HG03196 (cell line): ENCODE data around the gene MOAP1.
"Not testable (repeated sequence)": the region's sequence is repeated elsewhere in the genome, so short reads cannot be mapped to it uniquely, and the experiment has no call there.

Experiments
- ATAC-seq: cut with Tn5 transposase; IDR thresholded peaks from one replicate; pipeline ENCODE4 v1.9.1; 2021; ENCODE audit not compliant: unreplicated experiment

The MOAP1 gene, protein sequence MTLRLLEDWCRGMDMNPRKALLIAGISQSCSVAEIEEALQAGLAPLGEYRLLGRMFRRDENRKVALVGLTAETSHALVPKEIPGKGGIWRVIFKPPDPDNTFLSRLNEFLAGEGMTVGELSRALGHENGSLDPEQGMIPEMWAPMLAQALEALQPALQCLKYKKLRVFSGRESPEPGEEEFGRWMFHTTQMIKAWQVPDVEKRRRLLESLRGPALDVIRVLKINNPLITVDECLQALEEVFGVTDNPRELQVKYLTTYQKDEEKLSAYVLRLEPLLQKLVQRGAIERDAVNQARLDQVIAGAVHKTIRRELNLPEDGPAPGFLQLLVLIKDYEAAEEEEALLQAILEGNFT

DNA sequence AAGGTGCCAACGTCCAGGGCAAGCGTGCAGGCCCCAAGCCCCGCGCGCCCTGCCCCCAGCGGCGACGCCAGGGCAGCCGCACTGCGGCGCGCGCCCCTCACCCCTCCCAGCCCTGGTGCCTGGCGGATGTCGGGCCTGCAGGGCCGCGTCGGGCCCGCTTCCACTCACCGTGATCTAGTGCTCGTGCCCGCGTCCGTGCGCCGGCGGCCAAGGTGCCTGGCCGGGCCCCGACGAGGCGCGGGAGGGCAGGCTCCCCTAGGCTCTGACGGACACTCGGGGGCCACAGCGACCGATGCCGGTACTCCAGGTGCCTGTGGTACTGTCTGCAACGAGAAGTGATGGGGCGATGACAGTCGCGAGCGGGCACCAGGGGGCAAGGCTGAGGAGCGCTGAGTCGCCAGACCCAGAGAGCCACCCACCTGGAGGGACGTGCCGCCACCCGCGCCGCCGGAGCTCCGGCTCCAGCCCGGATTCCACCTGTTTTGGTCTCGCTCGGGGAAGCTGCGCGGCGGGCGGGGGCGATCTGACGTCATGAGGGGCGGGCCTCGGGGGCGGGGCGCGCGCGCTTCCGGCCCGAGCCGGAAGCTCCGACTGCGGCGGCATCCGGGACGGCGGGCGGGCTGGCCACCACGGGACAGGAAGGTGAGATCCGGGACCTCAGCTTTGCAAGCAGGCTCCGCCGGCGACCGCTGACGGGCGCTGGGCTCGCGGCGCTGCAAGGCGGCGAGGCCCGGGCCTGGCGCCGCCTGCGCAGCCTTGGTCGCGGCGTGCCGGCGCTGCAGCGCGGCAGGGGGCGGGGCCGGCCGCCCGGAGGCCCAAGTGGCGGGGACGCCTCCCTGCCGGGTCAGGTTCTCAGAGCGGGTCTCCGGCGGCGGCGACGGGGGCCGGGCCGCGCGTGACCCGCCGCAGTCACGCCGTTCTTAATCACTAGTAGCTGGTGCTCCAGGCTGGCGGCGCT is at the start of gene MOAP1, which contains the start of gene LYSET:
Gene MOAP1 (minus strand): TSS at position 507 of the 958 bp plus-strand sequence. CDS start 655 bp downstream, outside the sequence.
Gene LYSET (plus strand): TSS at position 927 of the 958 bp plus-strand sequence. CDS start 89 bp downstream, outside the sequence.
- ATAC-seq, result peak; percentile 78

DNA sequence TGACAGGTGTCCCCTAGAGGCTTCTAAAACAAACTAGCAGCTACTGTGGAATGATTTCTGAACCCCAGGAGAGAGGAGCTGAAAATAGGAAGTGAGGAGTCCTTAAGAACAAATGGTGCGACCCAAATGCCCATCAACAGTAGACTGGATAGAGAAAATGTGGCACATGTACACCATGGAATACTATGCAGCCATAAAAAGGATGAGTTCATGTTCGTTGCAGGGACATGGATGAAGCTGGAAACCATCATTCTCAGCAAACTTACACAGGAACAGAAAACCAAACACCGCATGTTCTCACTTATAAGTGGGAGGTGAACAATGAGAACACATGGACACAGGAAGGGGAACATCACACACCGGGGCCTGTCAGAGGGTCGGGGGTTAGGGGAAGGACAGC is 48.4 kb upstream of the MOAP1 start:
- ATAC-seq, result not testable (repeated sequence)

DNA sequence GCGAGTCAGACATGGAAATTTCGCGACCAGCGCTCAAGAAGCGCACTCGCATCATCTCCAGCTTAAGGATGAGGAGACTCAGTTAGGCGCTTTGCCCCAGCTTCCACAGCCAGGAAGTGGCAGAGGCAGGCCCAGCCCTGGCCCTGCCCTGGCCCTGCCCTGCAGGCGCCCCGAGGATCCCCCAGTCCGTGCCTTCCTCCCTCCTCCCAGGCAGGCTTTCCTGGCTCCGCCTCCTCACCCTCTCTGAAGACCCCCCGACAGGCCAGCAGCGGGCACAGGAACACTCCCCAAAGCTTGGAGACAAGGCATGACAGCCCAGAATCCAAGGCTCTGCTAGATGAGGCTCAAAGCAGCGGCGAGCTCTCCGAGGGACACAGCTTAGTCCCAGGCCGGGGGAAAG is 47.5 kb upstream of the MOAP1 start:
- no peak for ATAC-seq

DNA sequence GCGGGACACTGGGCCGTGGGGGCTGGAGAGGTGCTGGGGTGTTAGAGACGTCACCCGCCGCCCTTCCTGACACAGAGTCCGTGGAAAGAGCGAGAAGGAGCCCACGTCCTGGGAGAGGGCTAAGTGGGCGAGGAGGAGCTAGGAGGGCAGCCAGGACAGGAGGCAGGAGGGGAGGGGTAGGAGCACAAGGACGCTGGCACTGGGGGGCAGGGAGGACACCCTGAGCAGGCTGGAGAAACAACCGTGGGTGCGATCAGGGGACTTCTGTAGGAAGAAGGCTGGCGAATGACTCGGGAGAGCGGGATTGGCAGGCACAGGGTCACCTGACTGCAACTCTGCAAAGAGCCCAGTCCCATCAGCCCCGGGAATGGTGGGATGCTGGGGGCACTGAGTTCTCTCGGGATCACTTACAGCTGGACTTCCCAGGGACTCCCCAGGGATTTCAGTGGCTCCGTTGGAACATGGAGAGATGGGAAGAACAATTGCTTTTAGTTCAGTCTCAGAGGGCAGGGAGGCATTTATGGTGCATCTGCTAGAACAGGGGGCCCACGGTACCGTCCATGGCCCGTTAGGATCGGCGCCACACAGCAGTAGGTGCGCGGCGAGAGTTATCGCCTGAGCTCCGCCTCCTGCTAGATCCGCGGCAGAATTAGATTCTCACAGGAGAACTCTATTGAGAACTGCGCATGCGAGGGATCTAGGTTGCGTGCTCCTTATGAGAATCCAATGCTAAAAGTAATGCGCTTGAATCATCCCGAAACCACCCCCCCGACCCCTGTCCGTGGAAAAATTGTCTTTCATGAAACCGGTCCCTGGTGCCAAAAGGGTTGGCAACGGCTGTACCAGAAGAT is 46.7 kb upstream of the MOAP1 start:
- no peak for ATAC-seq

DNA sequence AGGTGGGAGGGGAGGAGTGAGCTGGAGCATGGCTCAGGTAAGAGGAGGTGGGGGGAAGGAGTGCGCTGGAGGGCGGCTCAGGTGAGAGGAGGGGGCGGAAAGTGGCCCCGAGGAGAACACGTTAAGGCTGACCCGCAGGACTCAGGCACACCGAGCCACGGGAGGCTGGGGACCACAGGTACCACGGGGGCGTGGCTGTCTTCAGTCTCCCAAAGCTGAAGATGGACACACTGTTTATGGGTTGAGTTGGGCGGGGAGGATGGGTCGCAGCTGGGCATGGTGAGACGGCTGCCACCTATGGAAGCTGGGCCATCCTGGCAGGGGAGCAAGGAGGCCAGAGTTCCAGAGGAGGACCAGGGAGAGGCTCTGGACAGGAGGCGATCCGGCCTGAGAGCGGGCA is 45.8 kb upstream of the MOAP1 start:
- no peak for ATAC-seq

DNA sequence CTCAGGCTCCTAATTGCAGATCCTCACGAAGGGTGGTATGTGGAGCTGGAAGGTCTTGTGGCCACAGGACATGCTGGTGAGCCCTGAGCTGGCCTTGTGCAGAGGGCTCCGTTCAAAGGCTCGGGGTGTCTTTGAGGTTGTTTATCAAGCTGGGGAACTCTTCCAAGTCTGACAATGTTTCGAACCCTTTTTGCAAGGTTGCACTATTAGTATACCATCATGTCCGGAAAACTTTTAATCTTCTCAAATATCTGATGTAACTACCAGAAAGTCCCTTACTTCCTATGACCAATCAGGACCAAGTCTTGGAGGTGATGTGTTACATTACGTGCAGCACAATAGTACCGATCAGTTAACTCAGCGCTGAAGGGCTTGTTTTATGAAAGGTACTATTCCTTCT is 43.9 kb upstream of the MOAP1 start:
- no peak for ATAC-seq

DNA sequence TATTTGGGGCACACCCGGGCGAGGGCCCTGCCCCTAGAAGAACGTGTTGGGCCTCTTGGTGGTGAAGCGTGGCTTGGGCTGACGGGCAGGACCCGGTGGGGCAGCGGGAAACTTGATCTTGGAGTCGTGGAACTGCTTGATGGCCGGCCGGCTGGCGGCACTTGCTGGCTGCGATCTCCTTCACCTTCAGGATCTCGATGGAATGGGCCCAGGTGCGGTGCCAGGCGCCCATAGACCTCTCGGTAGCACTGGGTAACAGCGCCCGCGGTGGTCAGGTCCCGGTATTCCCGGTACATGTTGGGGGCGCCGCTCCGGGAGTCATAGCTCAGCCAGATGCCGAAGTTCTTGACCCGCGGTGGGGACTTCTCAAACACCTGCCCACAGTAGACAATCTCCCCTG is 38.9 kb upstream of the MOAP1 start:
- ATAC-seq, result no peak

DNA sequence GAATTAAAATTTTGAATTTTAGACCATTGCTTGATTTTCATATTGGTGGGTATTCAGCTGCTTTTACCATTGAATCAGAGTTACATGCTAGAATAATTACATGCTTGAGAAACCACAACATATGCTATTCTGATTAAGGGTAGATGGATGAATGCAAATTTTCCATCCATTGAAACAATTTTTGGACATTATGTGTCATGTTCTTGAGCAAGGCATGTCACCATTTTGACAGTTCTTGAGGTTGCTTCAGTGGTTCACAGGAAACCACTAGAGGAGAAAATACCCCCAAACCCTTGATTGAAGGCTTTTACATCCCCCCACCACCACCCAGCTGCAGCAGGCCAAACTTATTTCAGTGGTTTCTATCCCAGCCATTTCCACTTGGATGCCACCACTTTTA is 35.8 kb upstream of the MOAP1 start:
- ATAC-seq, result no peak

DNA sequence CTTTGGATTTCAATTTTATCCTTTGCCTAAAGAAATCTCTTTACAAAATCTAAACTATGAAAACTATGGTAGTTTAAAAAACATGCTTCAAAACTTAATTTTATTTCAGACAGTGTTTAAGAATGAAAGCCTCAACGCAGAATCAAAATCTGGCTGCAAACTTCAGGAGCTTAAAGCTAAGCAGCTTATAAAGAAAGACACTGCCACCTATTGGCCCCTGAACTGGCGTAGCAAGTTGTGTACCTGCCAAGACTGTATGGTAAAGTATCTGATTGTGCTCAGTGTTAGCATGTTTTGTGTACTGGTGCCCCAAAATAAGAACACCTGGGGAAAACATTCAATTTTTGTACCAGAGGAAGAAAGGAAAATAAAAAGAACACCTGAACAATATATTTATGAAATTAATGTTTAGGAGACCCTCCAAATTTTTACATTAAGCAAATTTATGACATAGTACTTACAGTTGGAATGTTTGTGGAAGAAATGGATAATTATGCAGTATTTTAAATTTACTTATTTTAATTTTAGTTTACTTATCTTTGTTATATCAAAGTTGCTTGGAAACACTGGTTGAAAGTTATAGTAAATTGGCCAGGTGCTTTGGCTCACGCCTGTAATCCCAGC is 34.5 kb upstream of the MOAP1 start:
- ATAC-seq, result no peak

DNA sequence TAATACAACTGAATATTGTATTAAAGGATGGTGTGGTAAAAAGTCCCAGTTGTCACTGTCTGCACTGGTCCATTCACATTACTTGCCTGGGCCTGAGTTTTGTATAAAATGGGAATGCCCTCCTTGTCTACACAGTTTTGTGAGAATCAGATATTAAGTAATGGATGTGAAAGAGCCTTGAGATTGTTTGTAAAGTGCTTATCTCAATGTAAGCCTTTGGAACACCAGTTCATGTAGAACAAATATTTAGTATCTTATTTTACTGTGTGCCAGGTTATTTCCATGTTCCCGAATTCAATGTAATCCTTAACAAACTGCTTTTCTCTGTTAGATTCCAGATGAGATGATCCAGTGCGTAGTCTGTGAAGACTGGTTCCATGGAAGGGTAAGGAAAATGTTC is 29.9 kb upstream of the MOAP1 start:
- no peak for ATAC-seq

DNA sequence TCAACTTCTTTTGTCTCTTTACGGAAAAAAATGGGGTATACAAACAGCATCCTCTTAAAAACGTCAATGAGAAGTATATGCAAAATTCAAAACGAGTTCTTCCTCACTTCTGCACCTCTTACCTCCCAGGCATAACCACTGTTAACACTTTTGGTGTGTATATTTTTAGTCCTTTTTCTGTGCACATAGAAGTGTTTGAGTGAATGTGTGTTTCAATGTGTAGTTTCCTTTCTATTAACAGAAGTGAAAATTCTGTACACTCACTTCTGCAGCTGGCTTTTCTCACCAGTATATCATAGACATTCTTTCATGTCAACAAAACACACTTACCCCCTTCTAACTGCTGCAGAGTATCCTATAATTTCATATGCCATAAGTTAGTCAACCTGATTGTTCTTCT is 27.7 kb upstream of the MOAP1 start:
- peak; percentile 47 for ATAC-seq

DNA sequence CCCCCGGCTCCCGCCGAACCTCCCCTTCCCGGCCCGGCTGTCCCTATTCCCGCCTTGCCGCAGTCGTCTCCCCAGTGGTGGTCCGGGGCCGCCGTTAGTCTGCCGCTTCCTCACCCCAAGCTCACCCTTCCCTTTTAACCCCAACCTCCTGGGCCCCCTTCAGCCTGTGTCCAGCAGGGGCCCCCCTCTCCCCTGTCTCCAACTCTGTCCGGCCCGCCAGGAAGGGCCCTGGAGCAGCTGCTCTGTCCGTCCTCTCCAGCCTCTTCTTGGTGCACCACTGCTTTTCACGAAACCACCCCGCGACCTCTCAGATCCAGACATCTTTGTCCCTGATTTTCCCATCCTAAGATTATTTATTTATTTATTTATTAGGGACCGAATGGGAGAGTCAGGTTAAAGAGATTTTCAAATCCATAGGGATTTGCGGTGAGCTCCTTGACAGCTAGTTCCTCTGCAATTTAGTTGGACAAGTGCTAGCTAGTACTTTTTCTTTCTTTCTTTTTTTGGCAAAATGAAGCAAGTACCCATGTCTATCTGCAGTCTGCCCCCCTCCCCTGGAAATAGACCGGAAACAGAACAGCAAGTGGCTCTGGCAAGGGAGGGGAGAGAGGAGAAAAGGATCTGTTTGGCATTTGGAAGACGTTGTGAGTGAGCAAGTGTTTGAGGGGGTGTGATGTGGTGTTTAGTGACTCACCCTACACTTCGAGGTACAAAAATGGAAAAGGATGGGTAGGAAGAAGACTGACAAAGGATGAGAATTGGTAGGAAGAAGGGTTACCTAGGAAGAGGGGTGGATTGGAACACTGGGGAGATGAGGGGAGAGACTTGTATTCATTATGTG is 23.0 kb upstream of the MOAP1 start:
- peak; percentile 47 for ATAC-seq

DNA sequence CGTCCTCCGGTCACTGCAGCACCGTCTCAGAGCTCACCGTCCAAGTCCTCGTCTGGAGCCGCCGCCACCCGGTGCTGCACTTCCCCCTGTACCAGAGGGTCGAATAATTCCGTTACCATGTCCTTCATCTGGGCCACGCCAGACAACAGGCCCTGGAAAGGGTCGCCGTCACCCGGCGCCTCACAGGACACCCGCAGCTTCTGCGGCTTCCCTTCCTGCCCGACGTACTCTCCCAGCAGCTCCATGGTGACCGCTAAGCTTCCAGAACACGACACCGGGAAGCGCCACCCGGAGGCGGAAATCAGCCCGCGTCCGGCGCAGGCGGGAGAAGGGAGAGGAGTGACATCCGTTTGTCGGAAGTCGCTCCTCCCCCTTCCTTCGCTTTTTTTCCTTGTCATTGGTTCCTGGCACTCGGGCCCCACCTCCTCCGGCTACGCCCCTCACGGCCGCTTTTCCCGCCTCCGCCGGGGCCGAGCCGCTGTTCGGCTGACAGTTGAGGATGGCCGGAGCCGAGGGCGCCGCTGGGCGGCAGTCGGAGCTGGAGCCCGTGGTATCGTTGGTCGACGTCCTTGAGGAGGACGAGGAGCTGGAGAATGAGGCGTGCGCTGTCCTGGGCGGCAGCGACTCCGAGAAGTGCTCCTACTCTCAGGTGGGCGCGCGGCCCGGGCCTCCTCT is 22.2 kb upstream of the MOAP1 start, which contains the start of the genes GON7 and UBR7:
Gene GON7 (minus strand): TSS at position 273 of the 675 bp plus-strand sequence. CDS start 28 bp downstream, at position 245.
Gene UBR7 (plus strand): TSS at position 464 of the 675 bp plus-strand sequence. CDS start 36 bp downstream, at position 500.
- ATAC-seq, result peak; percentile 77

DNA sequence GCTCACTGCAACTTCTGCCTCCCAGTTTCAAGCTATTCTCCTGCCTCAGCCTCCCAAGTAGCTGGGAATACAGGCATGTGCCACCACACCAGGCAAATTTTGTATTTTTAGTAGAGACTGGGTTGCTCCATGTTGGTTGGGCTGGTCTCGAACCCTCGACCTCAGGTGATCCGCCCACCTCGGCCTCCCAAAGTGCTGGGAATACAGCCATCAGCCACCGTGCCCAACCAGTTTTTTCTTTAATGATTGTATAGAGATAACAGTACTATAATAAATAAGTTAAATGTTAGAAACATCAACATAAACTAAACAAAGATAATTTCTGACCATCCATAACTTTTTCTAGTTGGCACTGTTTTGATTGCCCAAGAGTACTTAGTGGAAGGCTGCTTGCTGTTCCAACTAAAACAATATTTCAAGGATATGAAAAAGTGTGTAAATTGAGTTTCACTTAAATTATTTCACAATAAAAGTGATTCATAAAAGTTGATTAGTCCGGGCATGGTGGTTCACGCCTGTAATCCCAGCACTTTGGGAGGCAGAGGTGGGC is 16.5 kb upstream of the MOAP1 start:
- ATAC-seq, result no peak

DNA sequence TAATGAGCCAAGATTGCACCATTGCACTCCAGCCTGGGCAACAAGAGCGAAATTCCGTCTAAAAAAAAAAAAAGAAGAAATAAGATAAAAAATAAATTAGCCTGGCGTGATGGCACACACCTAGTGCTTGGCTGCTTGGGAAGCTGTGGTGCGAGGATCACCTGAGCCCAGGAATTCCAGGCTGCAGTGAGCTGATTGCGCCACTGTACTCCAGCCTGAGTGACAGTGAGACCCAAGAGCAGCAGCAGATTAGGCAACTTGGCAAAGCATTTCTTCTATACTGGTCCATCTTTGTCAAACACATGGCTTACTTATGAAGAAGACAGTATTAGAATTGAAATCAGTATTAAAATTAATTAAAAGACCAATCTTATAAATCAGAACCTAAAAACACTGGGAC is 15.9 kb upstream of the MOAP1 start:
- no peak for ATAC-seq

DNA sequence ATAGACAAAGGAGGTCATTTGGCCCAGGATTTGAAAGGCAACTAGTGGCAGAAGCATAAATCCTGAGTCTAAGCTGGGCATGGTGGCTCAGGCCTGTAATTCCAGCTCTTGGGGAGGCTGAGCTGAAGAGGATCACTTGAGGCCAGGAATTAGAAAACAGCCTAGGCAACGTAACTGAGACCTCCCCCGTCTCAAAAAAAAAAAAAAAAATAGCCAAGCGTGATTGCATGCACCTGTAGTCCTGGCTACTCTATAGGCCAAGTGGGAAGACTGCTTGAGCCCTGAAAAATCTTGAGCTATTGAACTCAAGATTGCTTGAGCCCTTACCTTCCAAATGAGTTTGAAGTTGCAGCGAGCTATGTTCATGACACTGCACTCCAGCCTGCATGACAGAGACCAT is 14.3 kb upstream of the MOAP1 start:
- ATAC-seq, result no peak

DNA sequence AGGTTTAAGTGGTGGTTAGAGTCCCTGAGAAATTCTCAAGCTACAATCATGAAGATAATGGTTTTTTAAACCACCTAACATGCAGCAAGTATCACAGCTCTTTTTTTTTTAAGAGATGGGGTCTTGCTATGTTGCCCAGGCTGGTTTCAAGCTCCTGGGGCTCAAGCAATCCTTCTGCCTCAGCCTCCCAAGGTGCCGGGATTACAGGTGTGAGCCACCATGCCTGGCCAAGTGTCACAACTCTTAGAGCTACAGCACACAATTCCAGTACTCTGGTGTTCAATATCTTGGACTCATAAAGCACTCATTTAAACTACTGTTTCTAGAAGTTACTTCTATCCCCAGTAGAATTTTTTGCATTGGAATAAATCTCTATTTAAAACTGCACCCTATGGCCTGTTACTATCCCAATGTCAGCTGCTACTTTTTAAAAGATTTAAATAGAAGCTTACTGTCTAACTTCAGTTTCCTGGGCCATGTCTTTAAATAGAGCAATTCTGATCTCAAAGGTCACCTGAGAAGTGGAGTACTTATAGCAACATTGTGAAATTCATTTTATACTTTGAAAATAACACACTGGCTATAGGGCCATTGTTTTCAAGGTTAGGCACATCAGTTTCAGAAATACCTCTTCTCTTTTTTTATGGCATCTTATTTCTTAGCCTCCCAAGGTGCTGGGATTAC is 10.8 kb upstream of the MOAP1 start:
- ATAC-seq, result no peak

DNA sequence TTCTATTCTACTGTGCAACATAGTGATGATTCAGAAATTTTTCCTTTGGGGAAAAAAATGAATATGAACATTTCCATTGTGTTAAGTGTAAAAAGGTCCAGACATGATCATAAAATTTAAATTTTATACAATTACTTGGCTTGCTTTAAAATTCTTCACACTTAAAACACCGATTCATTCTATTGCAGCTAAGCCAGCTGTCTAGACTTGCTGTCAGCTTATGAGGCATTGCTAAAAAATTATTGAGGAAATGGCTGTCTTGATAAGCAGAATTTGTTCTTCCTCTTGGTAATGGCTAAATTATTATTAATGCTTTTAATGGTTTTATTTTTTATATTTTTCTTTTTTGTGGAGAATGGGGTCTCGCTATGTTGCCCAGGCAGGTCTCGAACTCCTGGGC is 2.3 kb upstream of the MOAP1 start:
- no peak for ATAC-seq
